Esophagus squamous epithelium (tissue), 4 donors: Measurements from ENCODE around the gene TAS2R31.

Source experiments
- CTCF ChIP-seq, 6 experiments: fragments of 450-650 bp in 4 of 6; fragments of 200-600 bp in 2 of 6; sonication (generic) in 2 of 6; IDR thresholded peaks; one replicate each; pipeline ENCODE4 v1.5.1; 2016 to 2019; ENCODE audit warnings: antibody characterized with exemption in 6 of 6, mild to moderate bottlenecking in 4 of 6, moderate library complexity in 4 of 6
- POLR2A ChIP-seq, 4 donors: fragments of 450-650 bp; IDR thresholded peaks; one replicate each; pipeline ENCODE4 v1.6.1; 2017; ENCODE audit warnings: antibody characterized with exemption in 4 of 4, mild to moderate bottlenecking in 4 of 4, moderate library complexity in 3 of 4

GRCh38 chr12:10994307-10994706, 36.9 kb downstream of the TAS2R31 start:
- no peak for TF ChIP-seq CTCF (IDR thresholded peaks at IDR 0.05)
- no peak for TF ChIP-seq POLR2A (IDR thresholded peaks at IDR 0.05)
